Measurements from ENCODE around the gene CBX7. TPM values are rescaled to one million over a fixed set of nuclear protein-coding genes. Genes with fewer than 3 reads are reported as not detected.

CBX7 gene
- total and polyA plus RNA-seq, 9 of the 15 experiments (the other 6 are each of a cell fraction or from before 2014, with no cell fraction given) = 0.04 to 5.2 (median 2.8) TPM

DNA sequence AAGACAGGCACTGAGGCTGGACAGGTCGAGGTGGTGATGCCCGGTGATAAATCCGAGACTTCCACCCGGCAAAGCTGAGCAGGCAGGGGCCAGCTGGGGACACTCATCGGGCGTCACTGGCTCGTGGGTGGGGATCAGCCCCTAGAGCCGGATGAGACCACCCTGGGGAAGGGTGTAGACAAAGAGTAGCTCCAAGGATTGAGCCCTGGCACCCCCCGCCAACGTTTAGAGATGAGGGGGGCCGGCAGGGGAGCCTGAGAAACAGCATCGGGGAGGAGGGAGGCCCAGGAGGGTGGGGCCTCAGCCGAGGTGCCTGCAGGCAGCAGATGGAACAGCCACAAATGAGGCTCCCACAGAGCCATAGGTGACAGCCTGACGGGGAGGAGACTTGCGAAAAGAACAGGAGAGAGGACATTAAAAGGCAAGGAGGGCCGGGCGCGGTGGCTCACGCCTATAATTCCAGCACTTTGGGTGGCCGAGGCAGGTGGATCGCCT is 27.4 kb upstream of the CBX7 start:
- ChIA-PET CTCF (ENCODE audit: low intra/inter-chr PET ratio) (no interaction called here), POLR2A (interaction anchor here (0.6 to 1.7 kb wide), 5 partner anchors 13 to 343 kb away, joined by 3 to 12 read pairs (median 5); partner anchors contain the start of gene RPL3)
- 56% methylated on average over 16 of the region's 21 CpGs for WGBS (ENCODE audit: insufficient coverage, low coverage, missing lambda C conversion rate)
- no peaks in the 10 kb centered on the region for H4K20me1 ChIP-seq (replicated peaks; ENCODE audit: control insufficient read depth, insufficient read depth, low read length)
- intact Hi-C loops (cut with micrococcal nuclease) (loop anchor here (10.0 kb wide), 1 partner anchor 345 kb away; the partner anchor contains the start of gene ATF4), in situ Hi-C loops (cut with MboI) (loop anchor here (10.0 kb wide), 1 partner anchor 325 kb away; the partner anchor contains the start of gene MIEF1)
- peaks cover 7 to 36% of the 10 kb centered on the region in 2 experiments; a peak in 4 of 5 replicates for H3K4me1 ChIP-seq (replicated peaks in 1 of 2; ENCODE audit: control insufficient read depth in 2 of 2, insufficient read depth in 2 of 2, low read length in 2 of 2)
- peak overlapping the region; percentile 49 for H3K4me2 ChIP-seq (ENCODE audit: insufficient read depth, low read length)
- ATAC-seq (peak; percentile 66), FAIRE-seq (no peak), DNase-seq (ENCODE audit: extremely low read depth in 1 of 4, low spot score in 3 of 4) (peak; percentile 18 to 34 (median 27))
- H3K4me3 ChIP-seq = no peak overlapping the region
- H3K27me3 ChIP-seq (ENCODE audit: control insufficient read depth in 2 of 2, insufficient read depth in 2 of 2, low read length in 2 of 2) = no peaks in the 10 kb centered on the region
- H3K9me1 ChIP-seq (ENCODE audit: control insufficient read depth, insufficient read depth, low read length) = no peaks in the 10 kb centered on the region
- H3K9me3 ChIP-seq (replicated peaks; ENCODE audit: control insufficient read depth, insufficient read depth, low read depth, low read length) = no peaks in the 10 kb centered on the region
- H3K27ac ChIP-seq (ENCODE audit: extremely low read depth, low read depth, low read length) = no peak overlapping the region
- BruUV-seq (replicated peaks) = no TSS peak
- no peaks in the 10 kb centered on the region for H3K36me3 ChIP-seq (ENCODE audit: control insufficient read depth, insufficient read depth, low read length)
- no peak for TF ChIP-seq RFX7 (CRISPR knock-in tag; IDR thresholded peaks at IDR 0.05)
- no peak for TF ChIP-seq SP2 (IDR thresholded peaks at IDR 0.05; ENCODE audit: extremely low read depth, low read depth, low read length, poor library complexity, severe bottlenecking)
- TF ChIP-seq MECOM (CRISPR knock-in tag; IDR thresholded peaks at IDR 0.05) = no peak
- TF ChIP-seq NFE2L1 (tag; IDR thresholded peaks at IDR 0.05; ENCODE audit: borderline replicate concordance, low read depth) = no peak
- no peak for TF ChIP-seq CC2D1A (IDR thresholded peaks at IDR 0.05)
- TF ChIP-seq ZNF408 (CRISPR knock-in tag; IDR thresholded peaks at IDR 0.05; ENCODE audit: low read depth) = no peak
- peak; percentile 21; the same call in 1 of the 2 replicates for TF ChIP-seq ZFX (CRISPR knock-in tag; IDR thresholded peaks at IDR 0.05)
- no peaks in the 10 kb centered on the region for H3K79me2 ChIP-seq (ENCODE audit: control insufficient read depth, insufficient read depth, low read length)
- peak overlapping the region; percentile 64 for H2AFZ ChIP-seq (ENCODE audit: low read depth, low read length)
- peak overlapping the region in 1 of 2 experiments; percentile 76; a peak in 2 of 4 replicates for H3K9ac ChIP-seq (ENCODE audit: insufficient read depth in 1 of 2, low read depth in 2 of 2, low read length in 2 of 2)

Measured in K562 (cell line).